Cardiac muscle cell (in vitro differentiated cells and primary cell): ENCODE measurements around the gene SLC5A5. TPM values are rescaled to one million over a fixed set of nuclear protein-coding genes. Genes with fewer than 3 reads are reported as not detected.

Experiments used
- DNase-seq, 2 donors: peaks; one replicate each; pipeline versions ENCODE4 v3.0.0 to v3.0.0-alpha.2; 2010 to 2017; ENCODE audit warnings: low read depth in 1 of 2, low spot score in 1 of 2
- H3K27ac ChIP-seq: fragments of 200-600 bp; sonication (generic); 2 replicates; pipeline ENCODE4 v1.5.1; 2016
- H3K27me3 ChIP-seq: fragments of 200-600 bp; sonication (generic); 2 replicates; pipeline ENCODE4 v1.6.0; 2016; ENCODE audit warnings: control low read depth
- H3K36me3 ChIP-seq: fragments of 200-600 bp; sonication (generic); 2 replicates; pipeline ENCODE4 v1.5.1; 2016; ENCODE audit warnings: control low read depth
- H3K4me1 ChIP-seq: fragments of 200-600 bp; sonication (generic); 2 replicates; pipeline ENCODE4 v1.8.1; 2017; ENCODE audit warnings: low read depth, mild to moderate bottlenecking, mixed run types
- H3K4me3 ChIP-seq: fragments of 200-600 bp; sonication (generic); 2 replicates; pipeline ENCODE4 v1.5.1; 2016; ENCODE audit warnings: mild to moderate bottlenecking
- H3K9me3 ChIP-seq: fragments of 200-600 bp; sonication (generic); 2 replicates; pipeline ENCODE4 v1.5.1; 2017; ENCODE audit warnings: low read depth, mild to moderate bottlenecking, control low read depth
- polyA plus RNA-seq: library from polyadenylated mRNA; unstranded; fragments of >200 nt; fragmentation: Nextera tagmentation; extraction: Ambion mirVana; gene quantifications from 2 replicates; pipeline ENCODE4 v1.2.1, GENCODE V29; 2016
- total RNA-seq: library from RNA; depleted of rRNA; stranded (reverse); fragments of >200 nt; gene quantifications from 2 replicates; pipeline ENCODE4 v1.2.3, GENCODE V29; 2016
- TF ChIP-seq, protein P1 (sequence below): IDR thresholded peaks from 2 replicates; pipeline ENCODE4 v1.5.1; 2012; ENCODE audit warnings: low read depth, mild to moderate bottlenecking, low read length

The SLC5A5 gene
- total and polyA plus RNA-seq, 2 experiments from 2014 or later: 0.21 TPM; not detected in 1

DNA sequence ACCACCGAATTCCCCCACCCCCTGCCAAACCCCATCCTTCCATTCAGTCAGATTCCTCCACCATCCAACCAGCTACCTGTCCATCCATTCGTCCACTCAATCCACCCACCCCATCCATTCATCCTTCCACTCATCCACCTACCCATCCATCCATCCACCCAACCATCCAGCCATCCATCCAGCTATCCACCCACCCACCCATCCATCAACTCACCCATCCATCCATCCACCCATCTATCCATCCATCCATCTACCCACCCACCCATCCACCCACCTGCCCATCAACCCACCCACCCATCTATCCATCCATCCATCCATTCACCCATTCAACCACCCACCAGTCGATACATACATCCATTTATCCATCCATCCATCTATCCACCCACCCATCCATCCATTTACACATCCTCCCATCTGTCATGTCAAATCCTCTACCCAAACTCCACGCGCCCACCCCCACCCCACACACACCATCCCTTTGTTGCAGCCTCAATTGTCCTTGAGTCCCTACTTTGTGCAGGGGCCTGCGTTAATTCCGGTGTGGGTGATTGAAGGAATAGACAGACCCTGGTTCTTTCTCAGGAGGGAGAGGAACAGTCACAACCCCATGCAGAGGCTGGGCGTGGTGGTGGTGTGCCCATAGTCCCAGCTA, 5.3 kb upstream of the SLC5A5 start:
- Histone ChIP-seq H3K4me1 (peaks cover 1% of the 10 kb centered on the region), H3K27ac (no peak overlapping the region), H3K36me3 (peaks cover 25% of the 10 kb centered on the region), H3K4me3 (no peak overlapping the region), H3K27me3 (peaks cover 14% of the 10 kb centered on the region), H3K9me3 (no peaks in the 10 kb centered on the region)
- DNase-seq: no peak
- TF ChIP-seq, protein P1, sequence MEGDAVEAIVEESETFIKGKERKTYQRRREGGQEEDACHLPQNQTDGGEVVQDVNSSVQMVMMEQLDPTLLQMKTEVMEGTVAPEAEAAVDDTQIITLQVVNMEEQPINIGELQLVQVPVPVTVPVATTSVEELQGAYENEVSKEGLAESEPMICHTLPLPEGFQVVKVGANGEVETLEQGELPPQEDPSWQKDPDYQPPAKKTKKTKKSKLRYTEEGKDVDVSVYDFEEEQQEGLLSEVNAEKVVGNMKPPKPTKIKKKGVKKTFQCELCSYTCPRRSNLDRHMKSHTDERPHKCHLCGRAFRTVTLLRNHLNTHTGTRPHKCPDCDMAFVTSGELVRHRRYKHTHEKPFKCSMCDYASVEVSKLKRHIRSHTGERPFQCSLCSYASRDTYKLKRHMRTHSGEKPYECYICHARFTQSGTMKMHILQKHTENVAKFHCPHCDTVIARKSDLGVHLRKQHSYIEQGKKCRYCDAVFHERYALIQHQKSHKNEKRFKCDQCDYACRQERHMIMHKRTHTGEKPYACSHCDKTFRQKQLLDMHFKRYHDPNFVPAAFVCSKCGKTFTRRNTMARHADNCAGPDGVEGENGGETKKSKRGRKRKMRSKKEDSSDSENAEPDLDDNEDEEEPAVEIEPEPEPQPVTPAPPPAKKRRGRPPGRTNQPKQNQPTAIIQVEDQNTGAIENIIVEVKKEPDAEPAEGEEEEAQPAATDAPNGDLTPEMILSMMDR: no peak

DNA sequence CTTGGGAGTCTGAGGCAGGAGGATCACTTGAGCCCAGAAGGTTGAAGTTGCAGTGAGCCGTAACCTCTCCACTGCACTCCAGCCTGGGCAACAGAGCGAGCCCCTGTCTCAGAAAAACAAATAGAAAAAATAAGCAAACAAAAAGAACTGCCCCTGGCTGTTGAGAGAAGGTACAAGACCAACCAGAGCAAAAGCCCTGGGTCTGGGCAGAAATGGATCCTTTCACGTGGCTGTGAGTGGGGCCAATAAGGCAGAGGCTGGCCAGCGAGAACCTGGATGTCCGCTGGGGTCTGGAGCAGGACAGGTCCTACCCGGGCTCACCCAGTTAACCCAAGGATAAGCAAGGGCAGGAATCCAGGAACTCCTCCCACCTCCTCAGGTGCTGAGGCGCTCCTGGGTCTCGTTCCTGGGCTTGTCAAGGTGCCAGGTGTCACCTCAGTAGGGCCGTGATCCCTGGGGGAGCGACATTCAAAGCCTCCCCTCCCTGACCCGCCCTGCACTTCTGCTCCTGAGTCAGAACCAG, 4.7 kb upstream of the SLC5A5 start:
- H3K36me3 ChIP-seq: peaks cover 20% of the 10 kb centered on the region
- H3K9me3 ChIP-seq: no peaks in the 10 kb centered on the region
- no peak for DNase-seq
- TF ChIP-seq, protein P1: no peak
- H3K27me3 ChIP-seq: peaks cover 20% of the 10 kb centered on the region
- no peaks in the 10 kb centered on the region for H3K4me1 ChIP-seq
- no peak overlapping the region for H3K27ac ChIP-seq
- no peak overlapping the region for H3K4me3 ChIP-seq

DNA sequence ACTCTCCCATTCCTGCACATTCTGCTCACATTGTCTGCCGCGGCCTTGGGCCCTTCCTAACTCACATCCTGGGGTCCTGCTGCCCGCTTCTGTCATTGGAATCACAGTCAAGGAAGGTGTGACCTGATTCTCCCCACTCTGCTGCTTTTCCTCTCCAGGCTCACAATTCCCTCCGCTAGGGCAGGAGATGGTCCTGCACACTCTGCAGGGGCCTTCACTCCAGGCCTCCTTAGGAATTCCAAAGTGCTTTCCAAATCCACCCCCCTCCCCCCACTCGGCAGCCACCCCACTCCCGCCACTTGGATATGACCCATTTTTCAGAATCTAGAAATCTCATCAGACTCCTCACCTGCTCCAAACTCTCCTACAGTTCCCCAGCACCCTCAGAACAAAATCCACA, 3.1 kb upstream of the SLC5A5 start:
- Histone ChIP-seq H3K4me3 (no peak overlapping the region), H3K27ac (no peak overlapping the region), H3K4me1 (no peaks in the 10 kb centered on the region), H3K36me3 (peaks cover 3% of the 10 kb centered on the region), H3K27me3 (peaks cover 31% of the 10 kb centered on the region), H3K9me3 (no peaks in the 10 kb centered on the region)
- TF ChIP-seq, protein P1: no peak
- DNase-seq: no peak

DNA sequence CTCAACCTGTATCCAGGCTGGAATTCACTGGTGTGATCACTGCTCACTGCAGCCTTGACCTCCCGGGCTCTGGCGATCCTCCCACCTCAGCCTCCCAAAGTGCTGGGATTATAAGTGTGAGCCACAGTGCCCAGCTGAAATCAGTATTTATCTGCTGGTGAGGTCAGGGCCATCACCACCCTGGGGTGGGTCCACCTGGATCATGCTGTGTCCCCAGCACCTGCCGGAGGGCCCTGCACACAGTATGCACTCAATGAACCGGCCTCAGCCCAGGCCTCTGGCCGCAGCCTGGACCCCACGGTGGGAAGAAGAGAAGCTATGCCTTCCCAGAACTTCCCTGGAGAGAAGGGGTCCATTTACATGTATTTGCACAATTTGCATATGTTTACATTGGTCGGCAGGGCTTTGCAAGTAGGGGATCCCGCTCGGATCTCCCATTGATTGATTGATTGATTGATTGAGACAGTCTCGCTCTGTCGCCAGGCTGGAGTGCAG, 2.6 kb upstream of the SLC5A5 start:
- Histone ChIP-seq H3K27ac (no peak overlapping the region), H3K4me1 (no peaks in the 10 kb centered on the region), H3K4me3 (no peak overlapping the region), H3K36me3 (no peaks in the 10 kb centered on the region), H3K27me3 (peaks cover 33% of the 10 kb centered on the region), H3K9me3 (no peaks in the 10 kb centered on the region)
- TF ChIP-seq, protein P1: no peak
- no peak for DNase-seq

DNA sequence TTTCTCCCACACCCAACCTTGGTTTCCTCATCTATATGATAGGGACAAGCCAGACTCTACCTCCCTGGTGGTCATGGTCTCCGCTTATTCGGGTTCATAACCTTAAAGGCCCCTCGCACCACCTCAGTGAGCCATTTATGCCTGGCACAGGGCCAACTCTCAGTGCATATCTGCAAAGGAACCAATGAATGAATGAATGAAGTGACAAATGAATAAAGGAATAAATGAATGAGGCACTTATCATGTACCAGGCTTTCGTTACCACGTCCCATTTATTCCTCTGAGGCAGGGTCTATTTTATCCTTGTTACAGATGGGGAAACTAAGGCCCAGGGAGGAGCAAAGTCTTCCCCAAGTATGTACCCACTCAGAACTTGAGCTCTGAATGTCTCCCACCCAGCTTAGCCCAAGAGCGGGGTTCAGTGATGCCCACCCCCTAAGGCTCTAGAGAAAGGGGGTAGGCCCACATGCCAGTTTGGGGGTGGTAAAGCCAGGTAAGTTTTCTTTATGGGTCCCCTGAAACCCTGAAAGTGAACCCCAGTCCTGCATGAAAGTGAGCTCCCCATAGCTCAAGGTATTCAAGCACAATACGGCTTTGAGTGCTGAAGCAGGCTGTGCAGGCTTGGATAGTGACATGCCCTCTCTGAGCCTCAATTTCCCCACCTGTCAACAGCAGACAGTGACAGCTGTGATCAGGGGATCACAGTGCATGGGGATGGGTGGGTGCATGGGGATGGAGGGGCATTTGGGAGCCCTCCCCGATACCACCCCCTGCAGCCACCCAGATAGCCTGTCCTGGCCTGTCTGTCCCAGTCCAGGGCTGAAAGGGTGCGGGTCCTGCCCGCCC, 490 bp upstream of the SLC5A5 start:
- no peak overlapping the region for H3K27ac ChIP-seq
- H3K9me3 ChIP-seq: no peaks in the 10 kb centered on the region
- no peak overlapping the region for H3K4me3 ChIP-seq
- no peaks in the 10 kb centered on the region for H3K36me3 ChIP-seq
- H3K4me1 ChIP-seq: no peaks in the 10 kb centered on the region
- H3K27me3 ChIP-seq: peaks cover 33% of the 10 kb centered on the region
- TF ChIP-seq, protein P1: no peak
- DNase-seq: no peak
